Stomach (tissue), 9 donors: ENCODE data around the gene ZNF679. TPM values are rescaled to one million over a fixed set of nuclear protein-coding genes. Genes with fewer than 3 reads are reported as not detected.
"Not testable (repeated sequence)": the region's sequence is repeated elsewhere in the genome, so short reads cannot be mapped to it uniquely, and the experiment has no call there.

Experiments used
- DNase-seq, 2 donors: peaks; one replicate each; pipeline versions ENCODE4 v3.0.0 to v3.0.0-alpha.2; 2013 to 2019
- H3K27ac ChIP-seq, 5 donors: fragments of 200-600 bp in 4 of 5; sonication (generic) in 4 of 5; one replicate each; pipeline ENCODE4 v1.5.1; 2013 to 2019; ENCODE audit warnings: mild to moderate bottlenecking in 1 of 5, moderate library complexity in 1 of 5
- H3K27me3 ChIP-seq, 3 donors: fragments of 200-600 bp; sonication (generic); one replicate each; pipeline ENCODE4 v1.5.1; 2017 to 2019; ENCODE audit warnings: mixed run types in 1 of 3
- H3K36me3 ChIP-seq, 4 donors: fragments of 200-600 bp; sonication (generic); 1 replicate in 3 of 4; 2 replicates in 1 of 4; pipeline ENCODE4 v1.5.1; 2016 to 2019
- H3K4me1 ChIP-seq, 4 donors: fragments of 200-600 bp; sonication (generic); one replicate each; pipeline ENCODE4 v1.5.1; 2016 to 2019
- H3K4me3 ChIP-seq, 4 donors: fragments of 200-600 bp; sonication (generic) in 3 of 4; one replicate each; pipeline ENCODE4 v1.5.1; 2016 to 2019; ENCODE audit warnings: mild to moderate bottlenecking in 1 of 4
- H3K9me3 ChIP-seq, 4 donors: fragments of 200-600 bp; sonication (generic); one replicate each; pipeline ENCODE4 v1.5.1; 2016 to 2019
- CTCF ChIP-seq, 7 experiments: fragments of 450-650 bp in 4 of 7; fragments of 200-600 bp in 3 of 7; sonication (generic) in 3 of 7; IDR thresholded peaks; one replicate each; pipeline ENCODE4 v1.5.1; 2016 to 2019; ENCODE audit warnings: antibody characterized with exemption in 7 of 7, control low read depth in 2 of 7, mild to moderate bottlenecking in 1 of 7
- EP300 ChIP-seq: sonication (generic); formaldehyde crosslinking; IDR thresholded peaks from one replicate; pipeline ENCODE4 v1.6.1; 2017; ENCODE audit warnings: antibody characterized with exemption
- POLR2A ChIP-seq, 4 donors: fragments of 450-650 bp; IDR thresholded peaks; one replicate each; pipeline ENCODE4 v1.6.1; 2016; ENCODE audit warnings: antibody characterized with exemption in 4 of 4, control low read depth in 2 of 4, mild to moderate bottlenecking in 1 of 4, moderate library complexity in 1 of 4
- POLR2AphosphoS5 ChIP-seq, 3 donors: sonication (generic); formaldehyde crosslinking; IDR thresholded peaks; one replicate each; pipeline ENCODE4 v1.6.1; 2016; ENCODE audit warnings: antibody characterized with exemption in 3 of 3
- WGBS, 5 donors: extraction: QIAGEN DNeasy Blood & Tissue Kit in 3 of 5; methylation state at CpG; one replicate each; pipeline versions ENCODE4 v1.1.5 to v1.1.7; 2013 to 2018; 5-methylcytosine and 5-hydroxymethylcytosine counted together
- intact Hi-C: fragments of 100-400 bp; cut with DNase I; formaldehyde crosslinking; loops from one replicate; pipeline ENCODE4 v1.15.1; 2023; ENCODE audit warnings: low total_unique reads
- polyA plus RNA-seq, 3 donors: library from polyadenylated mRNA; stranded (reverse); fragments of 200-250 nt; gene quantifications; one replicate each; pipeline ENCODE4 v1.2.3, GENCODE V29; 2013
- total RNA-seq, 5 donors: library from RNA; depleted of rRNA; stranded (reverse); fragments of >200 nt; gene quantifications; one replicate each; pipeline versions ENCODE4 v1.1.0 to v1.2.3, GENCODE V29; 2014 to 2016
- donor health status: healthy with polysubstance abuse.
- donor health status: Bipolar disorder and iron deficiency.
- donor health status: healthy.

Gene ZNF679
- total and polyA plus RNA-seq, 8 donors: not detected

GRCh38 chr7:64266341-64266919 lies 38.2 kb downstream of the ZNF679 start:
- TF ChIP-seq CTCF (IDR thresholded peaks at IDR 0.05) (no peak), POLR2A (IDR thresholded peaks at IDR 0.05) (no peak), EP300 (no peak), POLR2AphosphoS5 (IDR thresholded peaks at IDR 0.05) (no peak)
- WGBS, 5 donors: 70 to 93% (median 86%) methylated on average over 1 of the region's 1 CpG
- Histone ChIP-seq H3K4me3 (no peak overlapping the region), H3K27ac (no peak overlapping the region), H3K4me1 (no peaks in the 10 kb centered on the region), H3K9me3 (peaks cover 12 to 95% (median 61%) of the 10 kb centered on the region in 4 donors), H3K27me3 (no peaks in the 10 kb centered on the region), H3K36me3 (no peaks in the 10 kb centered on the region)
- intact Hi-C loops: no loop called here
- DNase-seq: no peak

- Histone ChIP-seq H3K4me1 (no peaks in the 10 kb centered on the region), H3K4me3 (no peak overlapping the region), H3K27me3 (no peaks in the 10 kb centered on the region), H3K9me3 (peaks cover 0 to 45% (median 13%) of the 10 kb centered on the region in 4 donors), H3K36me3 (no peaks in the 10 kb centered on the region), H3K27ac (no peak overlapping the region)
- intact Hi-C loops: no loop called here
- WGBS, 5 donors: 38 to 54% (median 50%) methylated on average over 2 of the region's 2 CpGs
- DNase-seq: no peak
- TF ChIP-seq POLR2AphosphoS5 (IDR thresholded peaks at IDR 0.05) (no peak), CTCF (IDR thresholded peaks at IDR 0.05) (no peak), EP300 (no peak), POLR2A (IDR thresholded peaks at IDR 0.05) (no peak)
Observed at GRCh38 chr7:64277630-64278029, 49.4 kb downstream of the ZNF679 start.

DNA sequence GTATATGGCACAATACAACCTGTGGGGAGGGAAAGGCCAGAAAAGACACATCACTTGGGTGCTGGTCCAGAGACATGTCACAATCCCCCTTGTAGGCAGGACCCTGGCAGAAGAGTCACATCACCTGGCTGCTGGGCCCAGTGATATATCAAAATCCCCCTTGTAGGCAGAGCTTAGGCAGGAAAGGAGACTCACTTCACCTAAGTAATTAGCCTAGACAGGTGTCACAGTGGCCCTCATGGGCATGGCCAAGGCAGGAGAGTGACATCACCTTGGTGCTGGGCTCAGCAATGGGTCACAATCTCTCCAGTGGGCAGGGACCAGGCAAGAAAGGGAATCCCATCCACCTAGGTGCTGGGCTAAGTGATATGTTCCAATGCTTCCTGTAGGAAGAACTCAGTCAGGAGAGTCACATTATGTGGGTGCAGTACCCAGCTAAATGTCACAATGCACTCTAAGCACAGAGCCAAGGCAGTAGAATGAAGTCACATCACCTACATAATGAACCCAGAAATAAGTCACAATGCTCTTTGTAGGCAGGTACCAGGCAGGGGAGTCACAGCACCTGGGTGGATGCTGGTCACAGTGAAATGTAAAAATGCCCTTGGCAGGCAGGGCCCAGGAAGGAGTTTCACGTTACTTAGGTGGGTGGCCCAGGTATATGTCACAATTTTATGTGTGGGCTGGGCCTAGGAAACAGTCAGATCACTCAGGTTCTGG lies 66.6 kb downstream of the ZNF679 start:
- DNase-seq: no peak
- Histone ChIP-seq H3K36me3 (no peaks in the 10 kb centered on the region), H3K27ac (no peak overlapping the region), H3K27me3 (no peaks in the 10 kb centered on the region), H3K9me3 (no peaks in the 10 kb centered on the region), H3K4me3 (no peak overlapping the region), H3K4me1 (no peaks in the 10 kb centered on the region)
- 46 to 74% (median 65%) methylated on average over 1 of the region's 1 CpG for WGBS, 5 donors
- TF ChIP-seq CTCF (IDR thresholded peaks at IDR 0.05): no peak
- TF ChIP-seq POLR2AphosphoS5 (IDR thresholded peaks at IDR 0.05): no peak
- no peak for TF ChIP-seq POLR2A (IDR thresholded peaks at IDR 0.05)
- TF ChIP-seq EP300: no peak
- intact Hi-C loops: no loop called here

GRCh38 chr7:64297418-64297817 lies 69.1 kb downstream of the ZNF679 start:
- H3K4me1 ChIP-seq, intact Hi-C loops, H3K4me3 ChIP-seq, H3K9me3 ChIP-seq, H3K27me3 ChIP-seq, H3K36me3 ChIP-seq, H3K27ac ChIP-seq, DNase-seq: not testable (repeated sequence)
- 63 to 79% (median 74%) methylated on average over 1 of the region's 1 CpG for WGBS, 5 donors
